GOT3 (cell line): ENCODE results near the gene CDKN3.

ENCODE experiments used
- DNase-seq: peaks from one replicate; lab custom pipeline; 2025; ENCODE audit warnings: mixed read lengths; lab: John Stamatoyannopoulos, UW

Gene CDKN3

GRCh38 chr14:54396493-54397335 lies at the start of gene CDKN3:
TSS of gene CDKN3 (plus strand) at chr14:54397007. CDS start at chr14:54397069, 62 bp downstream.
- peak; percentile 65 for DNase-seq

DNA sequence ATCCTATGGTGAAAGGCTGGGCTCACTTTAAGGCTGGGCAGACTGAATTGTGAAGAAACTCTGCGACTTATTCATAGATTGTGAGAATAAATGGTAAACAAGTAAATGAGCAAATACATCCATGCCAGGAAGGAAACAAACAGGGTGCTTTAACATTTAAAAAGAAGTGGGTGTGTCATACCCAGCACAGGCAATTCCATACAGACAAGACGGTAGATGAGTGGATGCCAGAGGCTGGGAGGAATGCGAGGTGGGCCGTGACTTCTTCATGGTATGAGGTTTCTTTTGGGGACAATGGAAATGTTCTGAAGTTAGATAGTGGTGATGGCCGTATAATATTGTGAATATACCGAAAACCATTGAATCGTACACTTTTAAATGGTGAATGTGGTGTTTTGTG lies 49.8 kb upstream of the CDKN3 start:
- no peak for DNase-seq

- DNase-seq: no peak
Measured at GRCh38 chr14:54348001-54348611, 48.7 kb upstream of the CDKN3 start.

DNA sequence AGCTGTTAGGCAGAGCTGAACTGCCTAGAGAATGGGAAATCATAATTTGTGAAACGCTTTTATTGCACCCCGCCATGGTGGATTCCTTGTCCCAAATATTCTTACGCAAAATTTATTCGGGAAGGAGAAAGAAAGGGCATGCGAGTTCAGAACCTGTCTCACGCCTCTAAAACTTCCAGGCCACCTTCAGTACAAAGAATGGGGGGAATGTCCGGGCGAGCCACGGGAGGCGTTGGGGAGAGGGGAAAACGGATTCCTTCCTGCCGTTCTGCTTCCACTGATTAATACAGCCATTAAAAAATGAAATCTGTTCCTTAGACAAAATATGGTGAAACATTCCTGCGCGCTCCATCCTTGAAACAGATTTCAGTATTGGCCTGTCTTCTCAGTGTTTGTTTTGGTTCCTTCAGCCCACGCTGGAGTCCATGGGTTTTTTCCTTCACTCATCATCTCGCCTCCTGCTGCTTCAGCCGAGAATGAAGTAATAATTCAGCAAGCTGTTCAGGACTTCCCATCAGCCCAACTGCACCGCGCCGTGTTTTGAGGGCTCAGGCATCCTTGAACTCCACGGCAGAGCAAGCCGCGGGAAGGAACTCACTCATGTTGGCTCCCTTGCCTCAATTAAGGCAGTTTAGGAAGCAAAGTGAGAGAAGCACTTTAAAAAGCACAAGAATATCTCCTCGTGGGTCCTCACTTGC lies 47.7 kb upstream of the CDKN3 start:
- DNase-seq: no peak

DNA sequence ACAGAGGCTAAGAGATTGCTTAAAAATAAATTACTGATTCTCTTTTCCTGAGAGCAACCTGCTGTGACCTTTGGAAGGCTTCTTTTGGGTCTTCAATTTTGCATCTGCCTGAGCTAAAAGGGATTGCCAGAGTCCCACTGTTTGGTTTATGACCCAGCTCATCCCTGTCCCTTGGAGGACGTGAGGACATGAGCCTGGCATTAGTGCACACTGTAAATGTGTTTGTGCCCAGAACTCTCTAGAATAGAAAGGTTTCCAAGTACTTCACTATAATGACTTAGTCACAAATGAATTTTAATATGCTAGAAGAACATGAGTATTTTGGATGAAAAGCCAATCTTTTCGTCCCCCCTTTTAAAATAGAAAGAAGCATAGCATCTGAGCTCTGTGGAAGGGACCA lies 47.1 kb upstream of the CDKN3 start:
- DNase-seq: no peak

GRCh38 chr14:54350203-54350602 lies 46.6 kb upstream of the CDKN3 start:
- no peak for DNase-seq

DNA sequence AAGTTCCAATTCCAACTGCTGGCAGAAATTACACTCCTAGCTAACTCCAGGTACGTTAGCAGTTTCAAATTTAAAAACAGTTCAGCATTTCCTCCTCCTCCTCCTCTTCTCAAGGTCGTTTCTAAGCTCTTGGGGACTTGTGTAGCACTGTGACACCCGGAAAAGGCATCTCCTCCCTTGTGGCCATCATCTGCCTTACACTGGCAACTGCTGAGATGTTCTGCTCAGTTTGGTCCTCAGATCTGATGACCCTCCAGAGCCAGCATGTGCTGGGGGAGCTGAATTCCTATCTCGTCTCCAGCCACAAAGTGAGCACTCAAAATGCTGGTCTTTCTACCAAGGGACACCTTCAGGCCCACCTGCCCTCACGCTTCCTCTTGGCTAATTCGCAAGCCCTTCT lies 43.5 kb upstream of the CDKN3 start:
- DNase-seq: no peak

- no peak for DNase-seq
Measured at GRCh38 chr14:54353694-54354093, 43.1 kb upstream of the CDKN3 start.

- no peak for DNase-seq
Measured at GRCh38 chr14:54354096-54354495, 42.7 kb upstream of the CDKN3 start.

- no peak for DNase-seq
Measured at GRCh38 chr14:54354968-54355641, 41.7 kb upstream of the CDKN3 start.

DNA sequence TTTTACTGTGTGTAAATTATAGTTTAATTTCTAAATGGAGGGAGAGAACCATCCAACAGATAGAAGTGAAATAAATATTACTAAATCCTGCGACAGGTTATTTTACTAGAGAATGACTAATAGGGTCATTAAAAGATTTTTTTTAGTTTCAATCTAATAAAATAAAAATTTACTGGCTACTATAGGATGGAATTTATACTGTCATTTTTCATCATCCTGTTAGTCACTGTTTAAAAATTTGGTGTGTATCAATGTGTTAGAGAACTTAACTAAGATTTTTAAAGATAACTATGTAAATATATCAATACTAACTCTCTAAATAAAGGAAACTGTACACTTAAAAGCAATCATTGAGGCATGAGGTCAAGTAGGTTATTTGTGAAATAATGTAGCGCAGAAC lies 41.1 kb upstream of the CDKN3 start:
- no peak for DNase-seq

GRCh38 chr14:54356172-54356571 lies 40.6 kb upstream of the CDKN3 start:
- no peak for DNase-seq

DNA sequence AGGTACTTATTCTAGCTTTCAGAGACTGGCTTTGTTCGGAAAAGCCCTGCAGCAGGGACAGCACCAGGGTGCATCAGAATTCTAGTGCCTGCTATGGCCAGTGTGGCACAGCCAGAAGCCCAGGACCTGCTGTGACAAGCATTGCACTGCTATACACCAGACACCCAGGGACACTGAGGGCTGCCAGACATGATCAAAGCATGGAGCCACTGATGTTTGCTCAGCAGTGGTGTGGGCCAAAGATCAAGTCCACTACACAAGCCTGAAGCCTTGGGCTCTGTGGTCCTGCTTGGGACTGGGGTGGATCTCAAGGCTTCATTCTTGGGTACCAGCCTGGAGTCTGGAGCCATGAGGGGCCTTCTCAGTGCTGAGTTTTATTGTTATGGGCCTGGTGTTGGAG lies 36.1 kb upstream of the CDKN3 start:
- no peak for DNase-seq

DNA sequence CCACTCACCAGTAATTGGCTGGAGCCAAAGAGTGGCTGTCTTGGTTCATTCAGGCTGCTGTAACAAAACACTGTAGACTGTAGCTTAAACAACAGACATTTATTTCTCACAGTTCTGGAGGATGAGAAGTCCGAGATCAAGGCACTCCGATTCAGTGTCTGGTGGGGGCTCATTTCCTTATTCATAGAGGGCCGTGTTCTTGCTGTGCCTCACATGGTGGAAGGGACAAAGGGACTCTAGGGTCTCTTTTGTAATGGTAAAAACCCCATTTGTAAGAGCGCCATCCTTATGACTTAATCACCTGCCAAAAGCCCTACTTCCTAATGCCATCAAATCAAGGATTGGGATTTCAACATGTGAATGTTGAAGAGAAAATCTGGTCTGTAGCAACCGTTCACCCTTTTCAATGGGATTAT lies 34.7 kb upstream of the CDKN3 start:
- no peak for DNase-seq

GRCh38 chr14:54362759-54363437 lies 33.9 kb upstream of the CDKN3 start:
- DNase-seq: no peak

DNA sequence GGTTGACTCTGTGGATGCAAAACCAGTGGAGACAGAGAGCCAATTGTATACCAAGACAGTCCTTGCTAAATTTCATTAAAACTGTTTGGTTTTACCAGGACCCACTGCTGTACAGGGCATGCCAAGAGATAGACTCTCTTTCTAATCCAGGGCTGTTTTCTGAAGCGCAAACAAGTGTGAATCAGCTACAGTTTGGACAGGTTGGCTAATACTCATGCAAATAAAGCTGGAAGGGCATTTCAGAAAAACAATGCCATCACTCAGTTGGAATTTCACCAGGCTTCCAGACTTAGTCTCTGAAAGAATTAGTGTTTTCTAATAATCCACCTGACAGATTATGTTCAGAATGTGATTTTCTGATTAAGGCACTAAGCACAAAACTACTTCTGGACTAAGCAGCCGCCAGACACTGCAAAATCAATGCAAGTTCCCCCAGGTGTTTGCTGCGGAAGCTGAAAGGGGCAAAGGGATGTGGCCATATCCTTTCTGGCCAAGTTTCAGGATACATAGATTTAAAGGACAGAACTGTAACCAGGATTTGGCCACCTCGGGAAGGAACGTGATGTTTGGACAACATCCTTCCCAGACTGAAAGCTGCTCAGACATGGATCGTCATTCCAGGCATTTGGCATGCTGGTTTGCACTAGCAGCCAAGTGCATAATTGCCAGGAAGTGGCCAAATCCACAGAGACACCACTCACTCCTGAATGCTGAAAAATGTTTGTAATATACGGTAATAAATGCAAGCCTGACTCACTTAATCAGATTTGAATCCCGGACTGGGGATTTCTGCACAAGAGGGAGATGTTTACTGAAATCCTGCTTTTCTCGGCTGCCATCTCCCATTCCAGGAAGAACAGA lies 32.0 kb upstream of the CDKN3 start:
- no peak for DNase-seq

- no peak for DNase-seq
Measured at GRCh38 chr14:54366736-54367735, 29.8 kb upstream of the CDKN3 start.

GRCh38 chr14:54368291-54368690 lies 28.5 kb upstream of the CDKN3 start:
- no peak for DNase-seq

- DNase-seq: no peak
Measured at GRCh38 chr14:54369343-54369742, 27.5 kb upstream of the CDKN3 start.
